Measurements from ENCODE around the gene EEA1. TPM values are rescaled to one million over a fixed set of nuclear protein-coding genes. Genes with fewer than 3 reads are reported as not detected.

Gene EEA1
- total RNA-seq, 1 experiment from 2014 or later = 14.9 TPM

DNA sequence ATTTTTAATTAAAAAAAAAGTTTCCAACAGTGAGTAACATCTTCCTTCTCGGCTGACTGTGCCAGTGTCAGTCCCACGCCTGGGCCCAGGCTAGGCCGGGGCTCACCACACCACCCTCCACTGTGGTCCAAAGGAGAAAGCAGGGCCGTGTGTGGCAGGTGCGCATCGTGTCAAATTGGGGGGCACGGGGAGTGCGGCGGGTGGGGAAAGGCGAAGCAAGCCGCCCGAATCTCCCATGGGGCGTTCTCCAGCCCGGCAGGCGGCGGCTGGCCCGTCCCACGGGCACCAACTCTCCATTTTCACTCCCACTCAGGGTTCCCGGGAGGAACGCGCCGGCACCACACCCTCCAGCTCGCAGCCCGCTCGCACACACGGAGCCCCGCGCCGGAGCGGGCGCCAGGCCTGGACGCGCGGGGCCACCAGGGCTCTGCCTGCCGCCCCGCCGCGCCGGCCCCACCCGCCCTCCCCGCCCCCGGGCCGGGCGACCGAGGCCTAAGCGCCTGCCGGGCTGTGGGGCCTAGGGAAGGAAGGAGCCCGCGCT is 604 bp downstream of the EEA1 start:
- no peak overlapping the region for H2BK12ac ChIP-seq (ENCODE audit: insufficient read length, low read depth, low read length)
- H2BK15ac ChIP-seq (ENCODE audit: low read depth, low read length) = no peak overlapping the region
- peak overlapping the region; percentile 34 for H3K18ac ChIP-seq (ENCODE audit: insufficient read length, low read depth, low read length)
- peak overlapping the region; percentile 94 for H3K14ac ChIP-seq (ENCODE audit: insufficient read depth, low read length)
- no peak overlapping the region for H4K91ac ChIP-seq (ENCODE audit: insufficient read length, low read depth, low read length)
- H3K27ac Mint-ChIP-seq = no peak overlapping the region
- H3K56ac ChIP-seq (ENCODE audit: insufficient read length, low read depth, low read length) = no peak overlapping the region
- no CpG with 5 or more reads among the region's 49 CpGs for WGBS (ENCODE audit: extremely low coverage, insufficient read length, low lambda C conversion rate)
- H3K4me3 Mint-ChIP-seq = peak overlapping the region; percentile 77 to 88
- peaks cover 9% of the 10 kb centered on the region; the same call in 1 of the 2 replicates for H3K4me1 ChIP-seq (ENCODE audit: insufficient read depth, low read length)
- no peaks in the 10 kb centered on the region; the same call in 1 of the 2 replicates for H3K27me3 Mint-ChIP-seq (ENCODE audit: low read depth)
- H2BK20ac ChIP-seq (ENCODE audit: low read depth, low read length, poor library complexity, severe bottlenecking) = no peak overlapping the region
- peaks cover 8% of the 10 kb centered on the region; the same call in 1 of the 2 replicates for H3K79me2 ChIP-seq (ENCODE audit: insufficient read depth, low read length)
- H3K9me3 ChIP-seq (ENCODE audit: control insufficient read depth, low read depth, low read length) = no peaks in the 10 kb centered on the region
- H3K4me1 Mint-ChIP-seq = peaks cover 43 to 49% of the 10 kb centered on the region in 2 experiments
- peak overlapping the region; percentile 89 for H3K4me2 ChIP-seq (ENCODE audit: insufficient read depth, insufficient read length, low read length)
- no peak overlapping the region for H4K5ac ChIP-seq (ENCODE audit: insufficient read length, low read depth, low read length)
- no peak overlapping the region for H3K23ac ChIP-seq (ENCODE audit: insufficient read length, low read depth, low read length)
- peak overlapping the region; percentile 71 for H3K9ac ChIP-seq (ENCODE audit: extremely low read depth, insufficient read length, low read length)
- H3K9me3 Mint-ChIP-seq = no peaks in the 10 kb centered on the region
- no peaks in the 10 kb centered on the region for H3K79me1 ChIP-seq (ENCODE audit: insufficient read depth, low read depth, low read length, poor library complexity, severe bottlenecking)
- no peak overlapping the region for H4K8ac ChIP-seq (replicated peaks; ENCODE audit: insufficient read length, low read depth, low read length)
- no peak overlapping the region for H2AFZ ChIP-seq (ENCODE audit: low read length)
- H3K36me3 Mint-ChIP-seq (ENCODE audit: insufficient read depth in 1 of 3, low read depth in 3 of 3) = peaks cover 0 to under 1% (median 0%) of the 10 kb centered on the region in 3 experiments; a peak in 1 of 7 replicates
- no peak overlapping the region for H2BK120ac ChIP-seq (ENCODE audit: low read depth, low read length, poor library complexity, severe bottlenecking)
- H2AK5ac ChIP-seq (ENCODE audit: insufficient read length, low read length) = no peak overlapping the region
- no peak for DNase-seq
- no peak overlapping the region for H3K4ac ChIP-seq (ENCODE audit: low read depth, low read length)
- H3K23me2 ChIP-seq (ENCODE audit: insufficient read length, low read depth, low read length, poor library complexity, severe bottlenecking) = peaks cover 3% of the 10 kb centered on the region
- H4K20me1 ChIP-seq (ENCODE audit: control insufficient read depth, insufficient read depth, insufficient read length) = no peaks in the 10 kb centered on the region
- no peak overlapping the region for H3K27ac ChIP-seq (ENCODE audit: insufficient read length, low read depth, low read length)
- no peak overlapping the region for H3T11ph ChIP-seq (ENCODE audit: low read length)
- H2BK5ac ChIP-seq (ENCODE audit: insufficient read length, low read length) = no peak overlapping the region
- H3K27me3 ChIP-seq (ENCODE audit: insufficient read depth, low read length) = no peaks in the 10 kb centered on the region
- TF ChIP-seq, protein P1, sequence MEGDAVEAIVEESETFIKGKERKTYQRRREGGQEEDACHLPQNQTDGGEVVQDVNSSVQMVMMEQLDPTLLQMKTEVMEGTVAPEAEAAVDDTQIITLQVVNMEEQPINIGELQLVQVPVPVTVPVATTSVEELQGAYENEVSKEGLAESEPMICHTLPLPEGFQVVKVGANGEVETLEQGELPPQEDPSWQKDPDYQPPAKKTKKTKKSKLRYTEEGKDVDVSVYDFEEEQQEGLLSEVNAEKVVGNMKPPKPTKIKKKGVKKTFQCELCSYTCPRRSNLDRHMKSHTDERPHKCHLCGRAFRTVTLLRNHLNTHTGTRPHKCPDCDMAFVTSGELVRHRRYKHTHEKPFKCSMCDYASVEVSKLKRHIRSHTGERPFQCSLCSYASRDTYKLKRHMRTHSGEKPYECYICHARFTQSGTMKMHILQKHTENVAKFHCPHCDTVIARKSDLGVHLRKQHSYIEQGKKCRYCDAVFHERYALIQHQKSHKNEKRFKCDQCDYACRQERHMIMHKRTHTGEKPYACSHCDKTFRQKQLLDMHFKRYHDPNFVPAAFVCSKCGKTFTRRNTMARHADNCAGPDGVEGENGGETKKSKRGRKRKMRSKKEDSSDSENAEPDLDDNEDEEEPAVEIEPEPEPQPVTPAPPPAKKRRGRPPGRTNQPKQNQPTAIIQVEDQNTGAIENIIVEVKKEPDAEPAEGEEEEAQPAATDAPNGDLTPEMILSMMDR (conservative IDR thresholded peaks at IDR 0.05) = no peak

Measured in H9 (cell line).